DND-41 (cell line): Measurements from ENCODE around the gene MIX23.

ENCODE experiments used
- ATAC-seq: fragments of 200-7000 bp; cut with Tn5 transposase; 3 replicates; pipeline ENCODE4 v1.9.1; 2021; ENCODE audit warnings: low read depth; ENCODE audit not compliant: insufficient read depth
- DNase-seq: peaks from one replicate; pipeline ENCODE4 v3.0.0-alpha.2; 2020
- H2AFZ ChIP-seq: 2 replicates; pipeline ENCODE4 v1.6.0; 2012; ENCODE audit warnings: low read depth, low read length
- H3K27ac ChIP-seq: 2 replicates; pipeline ENCODE4 v1.5.1; 2012; ENCODE audit warnings: low read length, inconsistent platforms
- H3K27me3 ChIP-seq: fragments of 200-600 bp; sonication (generic); 2 replicates; pipeline ENCODE4 v1.6.0; 2012; ENCODE audit warnings: low read length, mild to moderate bottlenecking, inconsistent platforms; ENCODE audit not compliant: insufficient read depth, poor library complexity
- H3K36me3 ChIP-seq: 2 replicates; pipeline ENCODE4 v1.5.1; 2012; ENCODE audit warnings: low read length, inconsistent platforms; ENCODE audit not compliant: insufficient read depth
- H3K4me1 ChIP-seq: 2 replicates; pipeline ENCODE4 v1.5.1; 2012; ENCODE audit warnings: mild to moderate bottlenecking, low read length; ENCODE audit not compliant: insufficient read depth
- H3K4me2 ChIP-seq: 2 replicates; pipeline ENCODE4 v1.6.0; 2012; ENCODE audit warnings: mild to moderate bottlenecking, moderate library complexity, low read length, inconsistent platforms; ENCODE audit not compliant: insufficient read depth
- H3K4me3 ChIP-seq, 2 experiments: fragments of 200-600 bp in 1 of 2; shearing (Covaris generic) in 1 of 2; 2 replicates each; pipeline ENCODE4 v1.5.1; 2012 to 2016; ENCODE audit warnings: inconsistent platforms in 2 of 2, low read length in 2 of 2, mild to moderate bottlenecking in 2 of 2, low read depth in 1 of 2, moderate library complexity in 1 of 2
- H3K79me2 ChIP-seq: 2 replicates; pipeline ENCODE4 v1.6.0; 2012; ENCODE audit warnings: low read length, inconsistent platforms; ENCODE audit not compliant: insufficient read depth
- H3K9ac ChIP-seq: 2 replicates; pipeline ENCODE4 v1.6.0; 2012; ENCODE audit warnings: low read depth, mild to moderate bottlenecking, inconsistent platforms, low read length, moderate library complexity
- H3K9me3 ChIP-seq: 2 replicates; pipeline ENCODE4 v1.5.1; 2012; ENCODE audit warnings: low read length, moderate library complexity, mild to moderate bottlenecking, inconsistent platforms; ENCODE audit not compliant: insufficient read depth, severe bottlenecking
- H4K20me1 ChIP-seq: 2 replicates; pipeline ENCODE4 v1.6.0; 2012; ENCODE audit warnings: low read length; ENCODE audit not compliant: insufficient read depth
- EZH2 ChIP-seq: IDR thresholded peaks from 3 replicates; pipeline ENCODE4 v1.6.1; 2012; ENCODE audit warnings: borderline replicate concordance, low read depth, mild to moderate bottlenecking, moderate library complexity, low read length, inconsistent platforms; ENCODE audit not compliant: severe bottlenecking
- TF ChIP-seq, protein P1 (sequence below): IDR thresholded peaks from 2 replicates; pipeline ENCODE4 v1.5.1; 2012; ENCODE audit warnings: borderline replicate concordance, low read length, moderate library complexity, mild to moderate bottlenecking; ENCODE audit not compliant: poor library complexity, severe bottlenecking; ENCODE audit errors: extremely low read depth

Gene MIX23

DNA sequence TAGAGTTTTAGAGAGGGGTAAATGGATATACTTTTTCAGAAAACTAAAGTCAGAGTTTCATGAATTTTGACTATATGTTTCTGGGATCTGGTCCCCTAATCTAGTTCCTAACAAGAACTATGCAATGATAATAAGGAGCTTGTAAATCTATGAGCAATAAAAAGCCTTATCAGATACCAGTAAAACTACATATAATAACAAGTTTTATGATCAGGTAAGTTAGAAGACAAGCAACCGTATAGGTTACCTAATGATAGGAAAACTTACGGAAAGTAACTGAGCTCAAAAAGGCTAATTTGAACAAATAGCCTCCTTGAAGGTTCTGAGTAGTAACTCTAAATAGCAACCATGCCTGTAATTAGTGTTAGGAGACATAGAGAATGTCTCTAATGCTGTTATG, 21.0 kb downstream of the MIX23 start:
- Histone ChIP-seq H4K20me1 (no peaks in the 10 kb centered on the region), H3K36me3 (peaks cover 61% of the 10 kb centered on the region), H3K27ac (no peak overlapping the region), H3K4me1 (no peaks in the 10 kb centered on the region), H3K4me3 (no peak overlapping the region), H3K27me3 (no peaks in the 10 kb centered on the region), H3K9ac (no peak overlapping the region), H3K79me2 (no peaks in the 10 kb centered on the region), H3K9me3 (no peaks in the 10 kb centered on the region), H2AFZ (no peak overlapping the region), H3K4me2 (no peak overlapping the region)
- DNase-seq: no peak
- TF ChIP-seq, protein P1, sequence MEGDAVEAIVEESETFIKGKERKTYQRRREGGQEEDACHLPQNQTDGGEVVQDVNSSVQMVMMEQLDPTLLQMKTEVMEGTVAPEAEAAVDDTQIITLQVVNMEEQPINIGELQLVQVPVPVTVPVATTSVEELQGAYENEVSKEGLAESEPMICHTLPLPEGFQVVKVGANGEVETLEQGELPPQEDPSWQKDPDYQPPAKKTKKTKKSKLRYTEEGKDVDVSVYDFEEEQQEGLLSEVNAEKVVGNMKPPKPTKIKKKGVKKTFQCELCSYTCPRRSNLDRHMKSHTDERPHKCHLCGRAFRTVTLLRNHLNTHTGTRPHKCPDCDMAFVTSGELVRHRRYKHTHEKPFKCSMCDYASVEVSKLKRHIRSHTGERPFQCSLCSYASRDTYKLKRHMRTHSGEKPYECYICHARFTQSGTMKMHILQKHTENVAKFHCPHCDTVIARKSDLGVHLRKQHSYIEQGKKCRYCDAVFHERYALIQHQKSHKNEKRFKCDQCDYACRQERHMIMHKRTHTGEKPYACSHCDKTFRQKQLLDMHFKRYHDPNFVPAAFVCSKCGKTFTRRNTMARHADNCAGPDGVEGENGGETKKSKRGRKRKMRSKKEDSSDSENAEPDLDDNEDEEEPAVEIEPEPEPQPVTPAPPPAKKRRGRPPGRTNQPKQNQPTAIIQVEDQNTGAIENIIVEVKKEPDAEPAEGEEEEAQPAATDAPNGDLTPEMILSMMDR: no peak
- no peak for TF ChIP-seq EZH2
- no peak for ATAC-seq

DNA sequence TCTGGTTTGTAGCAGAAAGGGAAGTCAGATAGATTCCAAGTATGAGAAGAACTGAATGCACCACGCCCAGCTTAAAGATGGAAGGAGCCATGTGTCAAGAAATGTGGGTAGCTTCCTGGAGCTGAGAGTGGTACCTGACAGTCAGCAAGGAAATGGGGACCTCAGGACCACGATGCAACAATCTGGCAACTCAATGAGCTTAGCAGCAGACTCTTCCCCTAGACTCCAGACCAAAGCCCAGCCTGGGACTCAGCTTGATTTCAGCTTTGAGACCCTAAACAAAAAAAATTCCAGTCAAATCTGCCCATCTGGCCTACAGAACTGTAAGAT, 24.4 kb downstream of the MIX23 start:
- no peaks in the 10 kb centered on the region for H3K9me3 ChIP-seq
- H3K9ac ChIP-seq: no peak overlapping the region
- no peaks in the 10 kb centered on the region for H3K4me1 ChIP-seq
- no peaks in the 10 kb centered on the region for H4K20me1 ChIP-seq
- H3K79me2 ChIP-seq: no peaks in the 10 kb centered on the region
- no peaks in the 10 kb centered on the region for H3K27me3 ChIP-seq
- ATAC-seq (no peak), DNase-seq (no peak)
- no peak overlapping the region for H3K4me3 ChIP-seq
- no peak overlapping the region for H3K27ac ChIP-seq
- peaks cover 31% of the 10 kb centered on the region; the same call in 1 of the 2 replicates for H3K36me3 ChIP-seq
- H2AFZ ChIP-seq: no peak overlapping the region
- no peak overlapping the region for H3K4me2 ChIP-seq
- no peak for TF ChIP-seq EZH2
- TF ChIP-seq, protein P1: no peak

DNA sequence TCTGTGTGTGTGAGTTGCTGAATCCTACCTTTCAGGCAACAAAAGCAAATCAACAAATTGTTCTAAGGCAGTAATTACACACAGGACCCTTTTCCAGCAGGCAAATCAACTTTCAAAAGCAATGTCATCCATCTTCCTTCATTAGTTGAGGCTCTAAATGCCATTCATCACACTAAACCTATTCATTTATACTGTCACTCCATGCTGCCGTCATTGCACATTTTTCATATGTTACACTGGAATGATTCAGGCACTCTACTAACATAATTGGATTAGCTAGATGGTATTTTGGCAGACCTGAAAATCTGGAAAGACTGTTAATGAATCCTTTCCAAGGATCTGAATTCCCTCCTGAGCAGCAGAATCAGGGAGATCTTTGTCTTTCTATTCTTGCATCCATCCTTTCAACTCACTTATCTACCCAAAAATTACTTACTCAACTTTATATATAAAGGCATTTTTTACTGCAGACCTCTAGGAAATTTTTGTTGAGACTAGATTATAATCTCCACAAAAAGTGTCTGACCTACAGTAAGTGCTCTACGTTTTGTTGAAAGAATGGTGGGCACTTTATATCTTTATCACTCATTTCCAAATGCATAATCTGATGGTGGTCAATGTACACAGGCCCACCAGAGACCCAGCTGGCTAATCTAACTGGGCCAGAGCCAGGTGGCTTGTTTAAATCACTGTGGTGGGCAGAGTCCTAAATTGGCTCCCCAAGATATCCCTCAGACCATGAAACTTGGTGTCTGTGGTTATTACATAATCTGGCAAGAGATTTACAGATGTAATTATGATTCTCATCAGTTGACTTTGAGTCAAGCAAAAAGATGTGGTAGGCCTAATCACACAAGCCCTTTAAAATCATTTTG, 25.0 kb downstream of the MIX23 start:
- no peak overlapping the region for H3K4me2 ChIP-seq
- ATAC-seq: no peak
- no peaks in the 10 kb centered on the region for H3K4me1 ChIP-seq
- no peaks in the 10 kb centered on the region for H4K20me1 ChIP-seq
- H3K9me3 ChIP-seq: no peaks in the 10 kb centered on the region
- peaks cover 25% of the 10 kb centered on the region; the same call in 1 of the 2 replicates for H3K36me3 ChIP-seq
- no peaks in the 10 kb centered on the region for H3K79me2 ChIP-seq
- DNase-seq: no peak
- no peak overlapping the region for H2AFZ ChIP-seq
- TF ChIP-seq EZH2: no peak
- TF ChIP-seq, protein P1: no peak
- no peaks in the 10 kb centered on the region for H3K27me3 ChIP-seq
- no peak overlapping the region for H3K9ac ChIP-seq
- no peak overlapping the region for H3K27ac ChIP-seq
- H3K4me3 ChIP-seq: no peak overlapping the region
